HCT116 (cell line): Measurements from ENCODE around the gene PTPN7. TPM values are rescaled to one million over a fixed set of nuclear protein-coding genes. Genes with fewer than 3 reads are reported as not detected.

ENCODE experiments used
- ATAC-seq: fragments of 200-7000 bp; cut with Tn5 transposase; 2 replicates; pipeline ENCODE4 v1.9.1; 2020; ENCODE audit warnings: mild to moderate bottlenecking, moderate library complexity
- BruUV-seq: library from RNA; stranded (reverse); fragments of 400-500 nt; replicated peaks from 2 replicates; lab custom pipeline; 2021; lab: Mats Ljungman, UMichigan
- CTCF ChIA-PET: fragments of 300-600 bp; sonication (Branson Sonifier 250); formaldehyde crosslinking; loops from one replicate; lab custom pipeline; 2021; ENCODE audit warnings: antibody characterized with exemption; lab: Charles Lee
- POLR2A ChIA-PET: fragments of 300-600, 350-600 bp; sonication (Branson Sonifier 250); formaldehyde crosslinking; loops from one replicate; lab custom pipeline; 2021; ENCODE audit warnings: antibody characterized with exemption; lab: Charles Lee
- RAD21 ChIA-PET, 2 experiments: fragments of 300-600 bp; sonication (Branson Sonifier 250); formaldehyde crosslinking; loops; one replicate each; lab custom pipeline; 2023; ENCODE audit warnings: low total read pairs in 2 of 2; ENCODE audit not compliant: uncharacterized antibody in 2 of 2, unreplicated experiment in 2 of 2, low non-redundant PET in 1 of 2; lab: Charles Lee
- DNase-seq: peaks from one replicate; pipeline ENCODE4 v3.0.0-alpha.2; 2010; ENCODE audit warnings: low read depth, low spot score
- H2AFZ ChIP-seq: fragments of 200-600 bp; shearing (Covaris generic), sonication (generic); 2 replicates; pipeline ENCODE4 v1.6.1; 2017; ENCODE audit warnings: low read depth, mixed run types, mixed read lengths, antibody characterized with exemption, low read length; ENCODE audit not compliant: poor library complexity, severe bottlenecking
- H3K27ac ChIP-seq: 2 replicates; pipeline ENCODE4 v1.5.1; 2012; ENCODE audit warnings: low read depth, low read length
- H3K27me3 ChIP-seq: fragments of 200-600 bp; sonication (generic); 2 replicates; pipeline ENCODE4 v1.6.1; 2016; ENCODE audit warnings: mixed run types, low read length, mixed read lengths; ENCODE audit not compliant: insufficient read depth
- H3K36me3 ChIP-seq, 2 experiments: fragments of 200-500 bp in 1 of 2; fragments of 200-600 bp in 1 of 2; sonication (Bioruptor generic) in 1 of 2; sonication (generic) in 1 of 2; 2 replicates each; pipeline versions ENCODE4 v1.5.1 to v1.6.1; 2014 to 2016; ENCODE audit warnings: low read length in 2 of 2, inconsistent platforms in 1 of 2, mixed read lengths in 1 of 2, mixed run types in 1 of 2; ENCODE audit not compliant: insufficient read depth in 2 of 2, control insufficient read depth in 1 of 2
- H3K4me1 ChIP-seq, 2 experiments: fragments of 200-600 bp in 1 of 2; sonication (generic) in 1 of 2; 2 replicates each; pipeline versions ENCODE4 v1.5.1 to v1.6.1; 2012 to 2017; ENCODE audit warnings: low read length in 2 of 2, inconsistent platforms in 1 of 2, mild to moderate bottlenecking in 1 of 2, mixed read lengths in 1 of 2, mixed run types in 1 of 2, moderate library complexity in 1 of 2; ENCODE audit not compliant: insufficient read depth in 2 of 2, control insufficient read depth in 1 of 2
- H3K4me2 ChIP-seq: fragments of 200-600 bp; sonication (generic); 2 replicates; pipeline ENCODE4 v1.6.1; 2017; ENCODE audit warnings: mixed run types, low read length, mixed read lengths
- H3K4me3 ChIP-seq, 2 experiments: fragments of 200-600 bp in 1 of 2; sonication (generic) in 1 of 2; replicated peaks in 1 of 2; 2 replicates each; pipeline ENCODE4 v1.5.1; 2011 to 2016; ENCODE audit warnings: low read length in 2 of 2, control low read depth in 1 of 2, low read depth in 1 of 2, mild to moderate bottlenecking in 1 of 2, mixed read lengths in 1 of 2, mixed run types in 1 of 2
- H3K79me2 ChIP-seq: fragments of 200-600 bp; sonication (generic); 2 replicates; pipeline ENCODE4 v1.6.1; 2017; ENCODE audit warnings: mild to moderate bottlenecking, mixed run types, low read length, moderate library complexity, mixed read lengths; ENCODE audit not compliant: insufficient read depth
- H3K9ac ChIP-seq: fragments of 200-600 bp; sonication (generic); 2 replicates; pipeline ENCODE4 v1.6.1; 2016; ENCODE audit warnings: low read length, mixed read lengths
- H3K9me2 ChIP-seq: fragments of 200-600 bp; sonication (generic), shearing (Covaris generic); 2 replicates; pipeline ENCODE4 v1.6.1; 2017; ENCODE audit warnings: mixed run types, mild to moderate bottlenecking, moderate library complexity; ENCODE audit not compliant: insufficient read depth
- H3K9me3 ChIP-seq, 2 experiments: fragments of 200-500 bp in 1 of 2; fragments of 200-600 bp in 1 of 2; sonication (Bioruptor generic) in 1 of 2; sonication (generic) in 1 of 2; 2 replicates each; pipeline ENCODE4 v1.6.1; 2014 to 2017; ENCODE audit warnings: low read length in 2 of 2, mixed read lengths in 2 of 2, inconsistent platforms in 1 of 2, low read depth in 1 of 2, mild to moderate bottlenecking in 1 of 2, mixed run types in 1 of 2, moderate library complexity in 1 of 2; ENCODE audit not compliant: control insufficient read depth in 1 of 2, insufficient read depth in 1 of 2
- H4K20me1 ChIP-seq: fragments of 200-600 bp; sonication (generic), shearing (Covaris generic); 2 replicates; pipeline ENCODE4 v1.6.1; 2017; ENCODE audit warnings: mixed run types, mild to moderate bottlenecking, moderate library complexity; ENCODE audit not compliant: insufficient read depth
- EGR1 ChIP-seq: IDR thresholded peaks from 2 replicates; pipeline ENCODE4 v1.6.1; 2012; ENCODE audit warnings: low read depth
- FOSL1 ChIP-seq: IDR thresholded peaks from 2 replicates; pipeline ENCODE4 v1.6.1; 2012; ENCODE audit warnings: low read depth
- MAX ChIP-seq: IDR thresholded peaks from 2 replicates; pipeline ENCODE4 v1.6.1; 2012
- POLR2A ChIP-seq: IDR thresholded peaks from 2 replicates; pipeline ENCODE4 v1.7.0; 2011; ENCODE audit warnings: borderline replicate concordance; ENCODE audit not compliant: insufficient read depth, insufficient read length; ENCODE audit errors: extremely low read depth
- POLR2AphosphoS5 ChIP-seq: IDR thresholded peaks from 2 replicates; pipeline ENCODE4 v1.6.1; 2011; ENCODE audit warnings: mild to moderate bottlenecking, low read depth, low read length, moderate library complexity
- RAD21 ChIP-seq: IDR thresholded peaks from 2 replicates; pipeline ENCODE4 v1.6.1; 2012; ENCODE audit warnings: low read depth, mild to moderate bottlenecking
- SIN3A ChIP-seq: IDR thresholded peaks from 2 replicates; pipeline ENCODE4 v1.6.1; 2012; ENCODE audit warnings: low read depth
- SRF ChIP-seq: IDR thresholded peaks from 2 replicates; pipeline ENCODE4 v1.6.1; 2012; ENCODE audit warnings: low read depth
- YY1 ChIP-seq: IDR thresholded peaks from 2 replicates; pipeline ENCODE4 v1.6.1; 2011; ENCODE audit warnings: low read length, low read depth, moderate library complexity, mild to moderate bottlenecking; ENCODE audit not compliant: insufficient replicate concordance; ENCODE audit errors: extremely low read depth
- ZFX ChIP-seq: fragments of 450-650 bp; IDR thresholded peaks from 2 replicates; pipeline ENCODE4 v1.6.1; 2017
- intact Hi-C: fragments of 100-400 bp; cut with micrococcal nuclease; formaldehyde crosslinking; loops from 2 replicates; pipeline ENCODE4 v1.10.0; 2022
- total RNA-seq: library from RNA; stranded (reverse); gene quantifications from one replicate; pipeline ENCODE4 v1.2.1, GENCODE V29; 2021; ENCODE audit not compliant: unreplicated experiment

The PTPN7 gene
- total RNA-seq, 1 experiment from 2014 or later: 0.76 TPM

DNA sequence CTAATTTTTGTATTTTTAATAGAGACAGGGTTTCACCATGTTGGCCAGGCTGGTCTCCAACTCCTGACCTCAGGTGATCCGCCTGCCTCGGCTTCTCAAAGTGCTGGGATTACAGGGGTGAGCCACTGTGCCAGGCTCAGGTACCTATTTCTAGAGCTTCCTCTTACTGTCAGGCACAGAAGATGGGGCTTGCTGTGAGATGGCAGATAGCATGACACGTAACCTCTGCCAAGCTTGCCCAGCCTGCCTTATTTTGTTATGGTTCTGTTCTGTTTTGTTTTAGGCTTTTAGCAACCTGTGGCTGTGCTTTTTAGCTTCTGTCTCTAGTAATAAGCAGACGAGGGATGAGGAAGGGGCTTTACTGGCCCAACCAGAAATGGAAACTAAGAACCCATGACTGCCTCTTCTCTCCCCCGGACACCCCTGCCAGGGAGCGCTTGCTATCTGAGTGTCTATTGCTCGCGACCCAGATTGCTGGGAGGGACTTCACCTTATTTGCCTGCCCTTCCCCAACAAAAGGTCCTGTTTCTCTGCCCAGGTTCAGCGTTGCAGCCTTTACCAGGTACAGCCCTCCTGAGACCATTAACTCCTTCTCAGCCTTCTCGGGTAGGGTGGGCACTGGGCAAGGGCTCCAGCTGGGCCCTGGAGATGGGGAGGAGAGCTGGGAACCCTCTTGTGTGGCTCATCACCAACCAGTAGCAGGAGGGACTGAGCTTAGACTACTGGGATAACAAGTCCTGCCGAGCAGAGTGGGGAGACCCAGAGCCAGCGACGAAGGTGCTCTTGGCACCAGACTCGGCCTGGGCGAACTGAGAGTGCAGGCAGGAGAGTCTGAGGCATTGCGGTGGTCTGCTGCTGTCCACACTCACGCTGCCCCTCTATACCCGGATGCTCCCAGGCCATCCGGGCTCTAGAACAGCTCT is 19.7 kb upstream of the PTPN7 start:
- no peaks in the 10 kb centered on the region for H3K27me3 ChIP-seq
- RAD21 ChIA-PET: no interaction called here
- TF ChIP-seq YY1: no peak
- TF ChIP-seq MAX: no peak
- TF ChIP-seq SIN3A: no peak
- no peak for TF ChIP-seq EGR1
- TF ChIP-seq POLR2AphosphoS5: no peak
- TF ChIP-seq FOSL1: no peak
- TF ChIP-seq RAD21: no peak
- no peak for TF ChIP-seq POLR2A
- TF ChIP-seq ZFX: no peak
- TF ChIP-seq SRF: no peak
- no peak overlapping the region for H3K4me3 ChIP-seq
- no peak overlapping the region for H3K9ac ChIP-seq
- intact Hi-C loops: loop anchor here (10.0 kb wide), 1 partner anchor 445 kb away; no protein-coding TSS in a partner anchor
- H4K20me1 ChIP-seq: no peaks in the 10 kb centered on the region
- DNase-seq (no peak), ATAC-seq (no peak)
- no peak overlapping the region for H3K4me2 ChIP-seq
- CTCF ChIA-PET: interaction anchor here (1.2 to 2.6 kb wide), 2 partner anchors 9 to 13 kb away, joined by 4 to 13 read pairs; no protein-coding TSS in a partner anchor
- POLR2A ChIA-PET: no interaction called here
- H3K4me1 ChIP-seq: peaks cover 0 to 10% of the 10 kb centered on the region in 2 experiments; a peak in 3 of 4 replicates
- no TSS peak for BruUV-seq
- H3K36me3 ChIP-seq: no peaks in the 10 kb centered on the region
- H3K9me2 ChIP-seq: no peaks in the 10 kb centered on the region
- no peaks in the 10 kb centered on the region for H3K9me3 ChIP-seq
- H2AFZ ChIP-seq: no peak overlapping the region
- H3K27ac ChIP-seq: no peak overlapping the region
- H3K79me2 ChIP-seq: no peaks in the 10 kb centered on the region
